ENCODE data around the gene CCDC13. TPM values are rescaled to one million over a fixed set of nuclear protein-coding genes. Genes with fewer than 3 reads are reported as not detected.

CCDC13 gene
- total and polyA plus RNA-seq, 9 donors: 0.16 to 0.55 (median 0.36) TPM; not detected in 1

GRCh38 chr3:42773409-42773751 is 327 bp upstream of the CCDC13 start:
- WGBS (ENCODE audit: insufficient coverage): 0% methylated on average over 4 of the region's 6 CpGs
- DNase-seq: no peak
- peak overlapping the region; percentile 50 for H3K4me3 ChIP-seq (ENCODE audit: low read length)
- peaks cover 5% of the 10 kb centered on the region for H3K4me1 ChIP-seq (ENCODE audit: control insufficient read depth, insufficient read depth, low read length)
- H3K27ac ChIP-seq (ENCODE audit: low read length): no peak overlapping the region
- peaks cover 3% of the 10 kb centered on the region for H3K27me3 ChIP-seq (ENCODE audit: control insufficient read depth, insufficient read depth, low read length)
- H3K36me3 ChIP-seq (ENCODE audit: control insufficient read depth, insufficient read depth, low read length): no peaks in the 10 kb centered on the region
- H3K9me3 ChIP-seq (replicated peaks; ENCODE audit: control insufficient read depth, low read depth, low read length): no peaks in the 10 kb centered on the region

GRCh38 chr3:42771271-42771670 is 1.8 kb downstream of the CCDC13 start:
- DNase-seq: no peak
- Histone ChIP-seq H3K9me3 (replicated peaks; ENCODE audit: control insufficient read depth, low read depth, low read length) (no peaks in the 10 kb centered on the region), H3K36me3 (ENCODE audit: control insufficient read depth, insufficient read depth, low read length) (no peaks in the 10 kb centered on the region), H3K4me1 (ENCODE audit: control insufficient read depth, insufficient read depth, low read length) (peaks cover 5% of the 10 kb centered on the region), H3K27me3 (ENCODE audit: control insufficient read depth, insufficient read depth, low read length) (peaks cover 3% of the 10 kb centered on the region), H3K27ac (ENCODE audit: low read length) (no peak overlapping the region), H3K4me3 (ENCODE audit: low read length) (no peak overlapping the region)
- no CpG with 5 or more reads among the region's 1 CpG for WGBS (ENCODE audit: insufficient coverage)

- H3K36me3 ChIP-seq (ENCODE audit: control insufficient read depth, insufficient read depth, low read length): no peaks in the 10 kb centered on the region
- H3K27ac ChIP-seq (ENCODE audit: low read length): no peak overlapping the region
- 88% methylated on average over 23 of the region's 28 CpGs for whole genome bisulfite sequencing (ENCODE audit: insufficient coverage)
- no peak overlapping the region for H3K4me3 ChIP-seq (ENCODE audit: low read length)
- peaks cover 3% of the 10 kb centered on the region for H3K27me3 ChIP-seq (ENCODE audit: control insufficient read depth, insufficient read depth, low read length)
- peaks cover 5% of the 10 kb centered on the region for H3K4me1 ChIP-seq (ENCODE audit: control insufficient read depth, insufficient read depth, low read length)
- H3K9me3 ChIP-seq (replicated peaks; ENCODE audit: control insufficient read depth, low read depth, low read length): no peaks in the 10 kb centered on the region
- DNase-seq: no peak
Measured at GRCh38 chr3:42769477-42770131, 3.4 kb downstream of the CCDC13 start.

GRCh38 chr3:42764561-42765295 is 8.3 kb downstream of the CCDC13 start:
- H3K27ac ChIP-seq (ENCODE audit: low read length): no peak overlapping the region
- WGBS (ENCODE audit: insufficient coverage): 61% methylated on average over 2 of the region's 3 CpGs
- no peaks in the 10 kb centered on the region for H3K36me3 ChIP-seq (ENCODE audit: control insufficient read depth, insufficient read depth, low read length)
- no peaks in the 10 kb centered on the region for H3K9me3 ChIP-seq (replicated peaks; ENCODE audit: control insufficient read depth, low read depth, low read length)
- H3K27me3 ChIP-seq (ENCODE audit: control insufficient read depth, insufficient read depth, low read length): no peaks in the 10 kb centered on the region
- no peaks in the 10 kb centered on the region for H3K4me1 ChIP-seq (ENCODE audit: control insufficient read depth, insufficient read depth, low read length)
- no peak for DNase-seq
- no peak overlapping the region for H3K4me3 ChIP-seq (ENCODE audit: low read length)

- Histone ChIP-seq H3K27ac (ENCODE audit: low read length) (no peak overlapping the region), H3K9me3 (replicated peaks; ENCODE audit: control insufficient read depth, low read depth, low read length) (no peaks in the 10 kb centered on the region), H3K4me3 (ENCODE audit: low read length) (no peak overlapping the region), H3K4me1 (ENCODE audit: control insufficient read depth, insufficient read depth, low read length) (no peaks in the 10 kb centered on the region), H3K27me3 (ENCODE audit: control insufficient read depth, insufficient read depth, low read length) (no peaks in the 10 kb centered on the region), H3K36me3 (ENCODE audit: control insufficient read depth, insufficient read depth, low read length) (no peaks in the 10 kb centered on the region)
- WGBS (ENCODE audit: insufficient coverage): 80% methylated on average over 1 of the region's 3 CpGs
- no peak for DNase-seq
Measured at GRCh38 chr3:42764115-42764514, 8.9 kb downstream of the CCDC13 start.

- Histone ChIP-seq H3K27me3 (ENCODE audit: control insufficient read depth, insufficient read depth, low read length) (peaks cover 1% of the 10 kb centered on the region), H3K9me3 (replicated peaks; ENCODE audit: control insufficient read depth, low read depth, low read length) (no peaks in the 10 kb centered on the region), H3K4me1 (ENCODE audit: control insufficient read depth, insufficient read depth, low read length) (no peaks in the 10 kb centered on the region), H3K27ac (ENCODE audit: low read length) (no peak overlapping the region), H3K36me3 (ENCODE audit: control insufficient read depth, insufficient read depth, low read length) (no peaks in the 10 kb centered on the region), H3K4me3 (ENCODE audit: low read length) (no peak overlapping the region)
- 75% methylated on average over 1 of the region's 2 CpGs for WGBS (ENCODE audit: insufficient coverage)
- peak; percentile 27 for DNase-seq
Measured at GRCh38 chr3:42763021-42763420, 10.0 kb downstream of the CCDC13 start.

GRCh38 chr3:42762046-42762724 is 10.9 kb downstream of the CCDC13 start:
- WGBS (ENCODE audit: insufficient coverage): no CpG with 5 or more reads among the region's 6 CpGs
- no peak overlapping the region for H3K4me3 ChIP-seq (ENCODE audit: low read length)
- peaks cover 2% of the 10 kb centered on the region for H3K27me3 ChIP-seq (ENCODE audit: control insufficient read depth, insufficient read depth, low read length)
- no peak overlapping the region for H3K27ac ChIP-seq (ENCODE audit: low read length)
- H3K4me1 ChIP-seq (ENCODE audit: control insufficient read depth, insufficient read depth, low read length): no peaks in the 10 kb centered on the region
- peak; percentile 52 for DNase-seq
- no peaks in the 10 kb centered on the region for H3K9me3 ChIP-seq (replicated peaks; ENCODE audit: control insufficient read depth, low read depth, low read length)
- no peaks in the 10 kb centered on the region for H3K36me3 ChIP-seq (ENCODE audit: control insufficient read depth, insufficient read depth, low read length)

GRCh38 chr3:42758126-42758525 is 14.9 kb downstream of the CCDC13 start:
- no peaks in the 10 kb centered on the region for H3K9me3 ChIP-seq (replicated peaks; ENCODE audit: control insufficient read depth, low read depth, low read length)
- no peaks in the 10 kb centered on the region for H3K4me1 ChIP-seq (ENCODE audit: control insufficient read depth, insufficient read depth, low read length)
- DNase-seq: no peak
- no peak overlapping the region for H3K27ac ChIP-seq (ENCODE audit: low read length)
- no peak overlapping the region for H3K4me3 ChIP-seq (ENCODE audit: low read length)
- WGBS (ENCODE audit: insufficient coverage): 65% methylated on average over 10 of the region's 11 CpGs
- no peaks in the 10 kb centered on the region for H3K36me3 ChIP-seq (ENCODE audit: control insufficient read depth, insufficient read depth, low read length)
- peaks cover 2% of the 10 kb centered on the region for H3K27me3 ChIP-seq (ENCODE audit: control insufficient read depth, insufficient read depth, low read length)

- WGBS (ENCODE audit: insufficient coverage): 84% methylated on average over 6 of the region's 6 CpGs
- H3K9me3 ChIP-seq (replicated peaks; ENCODE audit: control insufficient read depth, low read depth, low read length): no peaks in the 10 kb centered on the region
- H3K4me1 ChIP-seq (ENCODE audit: control insufficient read depth, insufficient read depth, low read length): peaks cover 2% of the 10 kb centered on the region
- H3K36me3 ChIP-seq (ENCODE audit: control insufficient read depth, insufficient read depth, low read length): no peaks in the 10 kb centered on the region
- H3K27ac ChIP-seq (ENCODE audit: low read length): no peak overlapping the region
- DNase-seq: no peak
- H3K4me3 ChIP-seq (ENCODE audit: low read length): no peak overlapping the region
- H3K27me3 ChIP-seq (ENCODE audit: control insufficient read depth, insufficient read depth, low read length): peaks cover 2% of the 10 kb centered on the region
Measured at GRCh38 chr3:42756681-42757213, 16.3 kb downstream of the CCDC13 start.
